Type B pancreatic cell (in vitro differentiated cells): ENCODE results near the gene EPN1. TPM values are rescaled to one million over a fixed set of nuclear protein-coding genes. Genes with fewer than 3 reads are reported as not detected.
A peak's percentile ranks its signal among the peaks of the same experiment; 100 is the strongest.

Experiments
- DNase-seq: peaks from one replicate; pipeline ENCODE4 v3.0.0; 2021; ENCODE audit warnings: mixed read lengths; ENCODE audit not compliant: unreplicated experiment; ENCODE audit errors: extremely low spot score
- H3K27ac Mint-ChIP-seq: 2 replicates; pipeline ENCODE4 v1.8.0; 2021; ENCODE audit warnings: mild to moderate bottlenecking, mixed read lengths
- H3K27me3 Mint-ChIP-seq: 2 replicates; pipeline ENCODE4 v1.8.0; 2021; ENCODE audit warnings: mixed read lengths
- H3K36me3 Mint-ChIP-seq: 2 replicates; pipeline ENCODE4 v1.8.0; 2021; ENCODE audit warnings: mixed read lengths
- H3K4me1 Mint-ChIP-seq: one replicate; pipeline ENCODE4 v1.8.0; 2021; ENCODE audit warnings: mixed read lengths; ENCODE audit not compliant: unreplicated experiment
- H3K4me3 Mint-ChIP-seq: 2 replicates; pipeline ENCODE4 v1.8.0; 2021; ENCODE audit warnings: mild to moderate bottlenecking, mixed read lengths
- H3K9me3 Mint-ChIP-seq: 2 replicates; pipeline ENCODE4 v1.8.0; 2021; ENCODE audit warnings: mixed read lengths
- total RNA-seq: library from RNA; stranded (reverse); gene quantifications from 2 replicates; pipeline ENCODE4 v1.2.1, GENCODE V29; 2021; ENCODE audit warnings: low replicate concordance
- TF ChIP-seq, protein P1 (sequence below): fragments of 200-600 bp; sonication (generic); conservative IDR thresholded peaks from 2 replicates; pipeline ENCODE4 v1.5.0; 2021; ENCODE audit warnings: antibody characterized with exemption, mild to moderate bottlenecking

Gene EPN1
- total RNA-seq, 1 donor from 2014 or later, result 121 TPM

DNA sequence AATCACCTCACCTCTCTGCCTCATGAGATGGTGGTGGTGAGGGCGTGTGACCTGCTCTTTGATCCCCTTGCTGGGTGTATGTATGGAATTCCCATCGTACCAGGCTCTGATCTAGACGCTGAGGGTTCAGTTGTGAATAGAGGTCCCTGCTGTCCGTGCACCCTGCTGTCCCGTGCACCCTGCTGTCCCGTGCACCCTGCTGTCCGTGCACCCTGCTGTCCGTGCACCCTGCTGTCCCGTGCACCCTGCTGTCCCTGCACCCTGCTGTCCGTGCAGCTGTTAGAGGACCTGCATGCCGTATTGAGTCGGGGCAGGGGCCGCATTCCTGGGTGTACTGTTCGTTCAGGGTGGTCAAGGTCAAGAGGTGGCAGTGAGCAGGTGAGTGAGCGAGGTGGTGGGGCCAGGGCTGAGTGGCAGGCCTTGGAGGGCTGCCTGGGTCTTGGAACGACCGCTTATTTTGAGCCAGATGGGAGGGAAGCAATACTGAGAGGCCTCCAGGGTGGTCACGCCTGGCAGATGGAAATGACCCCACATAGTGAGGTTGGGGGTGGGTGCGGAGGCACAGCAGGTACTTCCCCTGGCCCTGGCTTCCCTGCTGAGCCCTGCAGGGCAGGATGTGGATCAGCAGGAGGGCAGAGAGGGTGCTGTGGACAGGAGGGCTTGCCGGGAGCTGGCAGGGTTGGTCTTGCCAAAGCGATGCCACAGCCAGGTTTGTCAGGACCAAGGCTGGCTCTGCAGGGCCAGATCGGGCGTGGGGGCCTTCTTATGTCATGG is 4.6 kb upstream of the EPN1 start:
- TF ChIP-seq, protein P1, sequence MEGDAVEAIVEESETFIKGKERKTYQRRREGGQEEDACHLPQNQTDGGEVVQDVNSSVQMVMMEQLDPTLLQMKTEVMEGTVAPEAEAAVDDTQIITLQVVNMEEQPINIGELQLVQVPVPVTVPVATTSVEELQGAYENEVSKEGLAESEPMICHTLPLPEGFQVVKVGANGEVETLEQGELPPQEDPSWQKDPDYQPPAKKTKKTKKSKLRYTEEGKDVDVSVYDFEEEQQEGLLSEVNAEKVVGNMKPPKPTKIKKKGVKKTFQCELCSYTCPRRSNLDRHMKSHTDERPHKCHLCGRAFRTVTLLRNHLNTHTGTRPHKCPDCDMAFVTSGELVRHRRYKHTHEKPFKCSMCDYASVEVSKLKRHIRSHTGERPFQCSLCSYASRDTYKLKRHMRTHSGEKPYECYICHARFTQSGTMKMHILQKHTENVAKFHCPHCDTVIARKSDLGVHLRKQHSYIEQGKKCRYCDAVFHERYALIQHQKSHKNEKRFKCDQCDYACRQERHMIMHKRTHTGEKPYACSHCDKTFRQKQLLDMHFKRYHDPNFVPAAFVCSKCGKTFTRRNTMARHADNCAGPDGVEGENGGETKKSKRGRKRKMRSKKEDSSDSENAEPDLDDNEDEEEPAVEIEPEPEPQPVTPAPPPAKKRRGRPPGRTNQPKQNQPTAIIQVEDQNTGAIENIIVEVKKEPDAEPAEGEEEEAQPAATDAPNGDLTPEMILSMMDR, result no peak
- H3K9me3 Mint-ChIP-seq, result no peaks in the 10 kb centered on the region
- H3K4me3 Mint-ChIP-seq, result no peak overlapping the region
- H3K4me1 Mint-ChIP-seq, result peaks cover 5% of the 10 kb centered on the region
- H3K27ac Mint-ChIP-seq, result no peak overlapping the region
- H3K27me3 Mint-ChIP-seq, result no peaks in the 10 kb centered on the region
- peaks cover 1% of the 10 kb centered on the region for H3K36me3 Mint-ChIP-seq
- DNase-seq, result peak; percentile 87

DNA sequence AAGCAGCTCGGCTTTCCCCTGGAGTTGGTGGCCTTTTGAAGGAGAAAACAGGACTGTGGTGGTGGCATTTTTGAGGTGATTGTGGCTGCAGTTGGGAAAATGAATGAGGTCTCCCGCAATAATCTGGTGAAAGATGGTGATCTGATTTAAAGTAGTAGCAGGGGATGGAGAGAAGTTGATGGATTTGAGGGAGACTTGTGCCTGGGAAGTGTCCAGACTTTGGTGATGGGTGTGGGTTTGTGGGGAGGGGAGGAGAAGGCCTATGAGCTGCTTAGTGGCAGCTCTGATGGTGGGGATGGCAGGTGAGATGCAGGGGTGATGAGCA is 4.0 kb upstream of the EPN1 start:
- DNase-seq, result no peak
- no peak overlapping the region for H3K4me3 Mint-ChIP-seq
- H3K36me3 Mint-ChIP-seq, result peaks cover 4% of the 10 kb centered on the region
- H3K27ac Mint-ChIP-seq, result no peak overlapping the region
- peaks cover 5% of the 10 kb centered on the region for H3K4me1 Mint-ChIP-seq
- TF ChIP-seq, protein P1, result no peak
- no peaks in the 10 kb centered on the region for H3K27me3 Mint-ChIP-seq
- no peaks in the 10 kb centered on the region for H3K9me3 Mint-ChIP-seq

DNA sequence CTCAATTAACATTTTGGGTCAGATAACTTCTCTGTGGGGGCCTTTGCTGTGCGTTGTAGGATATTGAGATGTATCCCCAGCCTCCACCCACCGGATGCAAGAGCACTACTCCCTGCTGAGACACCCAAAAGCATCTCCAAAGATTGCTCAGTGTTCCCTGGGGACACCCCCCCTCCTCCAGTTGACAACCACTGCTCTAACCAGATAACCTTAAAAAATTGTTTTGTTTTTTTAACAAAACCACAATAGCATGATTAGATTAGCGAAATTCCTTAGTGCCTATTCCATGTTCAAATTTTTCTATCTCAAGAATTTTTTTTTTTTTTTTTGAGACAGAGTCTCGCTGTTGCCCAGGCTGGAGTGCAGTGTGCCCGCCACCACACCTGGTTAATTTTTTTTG is 2.6 kb upstream of the EPN1 start:
- Mint-ChIP-seq H3K36me3 (peaks cover 4% of the 10 kb centered on the region), H3K4me3 (peak overlapping the region; percentile 57), H3K27ac (no peak overlapping the region), H3K9me3 (no peaks in the 10 kb centered on the region), H3K4me1 (peaks cover 17% of the 10 kb centered on the region), H3K27me3 (no peaks in the 10 kb centered on the region)
- TF ChIP-seq, protein P1, result no peak
- no peak for DNase-seq

GRCh38 chr19:55673465-55673864 is 1.6 kb upstream of the EPN1 start:
- H3K9me3 Mint-ChIP-seq, result no peaks in the 10 kb centered on the region

DNA sequence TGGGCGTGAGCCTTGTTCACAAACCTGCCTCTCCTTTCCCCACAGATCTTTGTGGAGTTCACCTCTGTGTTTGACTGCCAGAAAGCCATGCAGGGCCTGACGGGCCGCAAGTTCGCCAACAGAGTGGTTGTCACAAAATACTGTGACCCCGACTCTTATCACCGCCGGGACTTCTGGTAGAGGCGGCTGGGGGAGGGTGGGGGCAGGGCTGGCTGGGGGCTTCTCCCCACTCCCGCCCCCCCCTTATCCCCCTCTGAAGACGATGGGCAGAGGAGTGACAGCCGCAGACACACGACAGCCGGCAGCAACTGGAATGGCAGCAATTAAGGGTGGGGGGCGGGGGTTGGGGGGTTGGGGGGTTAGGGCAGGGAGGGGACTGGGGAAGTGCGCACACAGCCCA is 1.1 kb upstream of the EPN1 start:
- no peaks in the 10 kb centered on the region for H3K9me3 Mint-ChIP-seq
- peak overlapping the region; percentile 69 for H3K4me3 Mint-ChIP-seq
- H3K27ac Mint-ChIP-seq, result peak overlapping the region; percentile 57
- no peak for DNase-seq
- TF ChIP-seq, protein P1, result no peak
- H3K27me3 Mint-ChIP-seq, result no peaks in the 10 kb centered on the region
- H3K36me3 Mint-ChIP-seq, result peaks cover 4% of the 10 kb centered on the region
- H3K4me1 Mint-ChIP-seq, result peaks cover 22% of the 10 kb centered on the region

More at GRCh38 chr19:55673465-55673864, 1.6 kb upstream of the EPN1 start:
- Mint-ChIP-seq H3K27ac (peak overlapping the region; percentile 57), H3K36me3 (peaks cover 4% of the 10 kb centered on the region), H3K4me1 (peaks cover 22% of the 10 kb centered on the region), H3K4me3 (peak overlapping the region; percentile 69), H3K27me3 (no peaks in the 10 kb centered on the region)
- DNase-seq, result no peak
- TF ChIP-seq, protein P1, result no peak
